NCI-H2081 (cell line): ENCODE measurements around the gene ZPBP.
A peak's percentile ranks its signal among the peaks of the same experiment; 100 is the strongest.

ENCODE experiments used
- DNase-seq, 2 experiments: peaks; one replicate each; lab custom pipeline; 2025; lab: John Stamatoyannopoulos, UW

The ZPBP gene, protein sequence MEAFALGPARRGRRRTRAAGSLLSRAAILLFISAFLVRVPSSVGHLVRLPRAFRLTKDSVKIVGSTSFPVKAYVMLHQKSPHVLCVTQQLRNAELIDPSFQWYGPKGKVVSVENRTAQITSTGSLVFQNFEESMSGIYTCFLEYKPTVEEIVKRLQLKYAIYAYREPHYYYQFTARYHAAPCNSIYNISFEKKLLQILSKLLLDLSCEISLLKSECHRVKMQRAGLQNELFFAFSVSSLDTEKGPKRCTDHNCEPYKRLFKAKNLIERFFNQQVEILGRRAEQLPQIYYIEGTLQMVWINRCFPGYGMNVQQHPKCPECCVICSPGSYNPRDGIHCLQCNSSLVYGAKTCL

DNA sequence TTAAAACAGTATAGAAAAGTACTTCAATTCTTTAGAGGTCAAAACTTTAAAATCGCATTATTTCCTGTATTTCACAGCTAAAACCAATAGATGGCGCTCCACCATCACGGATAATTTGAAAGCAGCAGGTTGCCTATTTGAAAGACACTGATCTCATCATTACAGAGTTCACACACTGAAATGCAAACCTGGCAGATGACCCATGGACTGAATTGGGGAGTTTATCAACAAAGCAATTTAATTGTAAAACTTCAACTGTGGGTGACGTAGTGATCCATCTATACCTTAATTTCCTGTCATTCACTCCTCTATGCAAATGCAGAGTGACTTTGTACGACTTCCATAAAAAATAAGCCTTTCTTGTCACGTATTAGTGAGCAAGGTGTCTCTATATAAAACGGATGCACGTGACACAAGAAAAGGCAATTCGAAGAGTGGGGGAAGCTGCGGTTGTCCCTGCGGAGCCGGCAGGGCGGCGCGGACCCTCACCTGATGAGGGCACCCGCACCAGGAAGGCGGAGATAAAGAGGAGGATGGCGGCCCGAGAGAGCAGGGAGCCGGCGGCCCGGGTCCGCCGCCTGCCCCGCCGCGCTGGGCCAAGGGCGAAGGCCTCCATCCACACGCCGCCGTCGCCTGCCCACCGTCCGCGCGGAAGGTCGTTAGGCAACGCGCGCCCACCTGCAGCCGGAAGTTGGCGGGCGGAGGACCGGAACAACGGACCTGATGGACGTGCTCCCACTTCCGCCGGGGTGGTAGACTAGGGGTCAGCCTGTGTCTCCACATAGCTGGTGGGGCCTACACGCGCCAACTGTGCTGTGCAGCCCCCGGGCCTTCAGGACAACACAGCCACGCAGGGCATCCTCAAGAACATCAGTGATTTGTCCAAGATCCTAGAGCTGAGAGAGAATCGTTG lies at the start of gene ZPBP:
Gene ZPBP (minus strand): TSS at position 668 of the 913 bp plus-strand sequence. CDS start 52 bp downstream, at position 616.
- DNase-seq, result peak; percentile 46 to 64

DNA sequence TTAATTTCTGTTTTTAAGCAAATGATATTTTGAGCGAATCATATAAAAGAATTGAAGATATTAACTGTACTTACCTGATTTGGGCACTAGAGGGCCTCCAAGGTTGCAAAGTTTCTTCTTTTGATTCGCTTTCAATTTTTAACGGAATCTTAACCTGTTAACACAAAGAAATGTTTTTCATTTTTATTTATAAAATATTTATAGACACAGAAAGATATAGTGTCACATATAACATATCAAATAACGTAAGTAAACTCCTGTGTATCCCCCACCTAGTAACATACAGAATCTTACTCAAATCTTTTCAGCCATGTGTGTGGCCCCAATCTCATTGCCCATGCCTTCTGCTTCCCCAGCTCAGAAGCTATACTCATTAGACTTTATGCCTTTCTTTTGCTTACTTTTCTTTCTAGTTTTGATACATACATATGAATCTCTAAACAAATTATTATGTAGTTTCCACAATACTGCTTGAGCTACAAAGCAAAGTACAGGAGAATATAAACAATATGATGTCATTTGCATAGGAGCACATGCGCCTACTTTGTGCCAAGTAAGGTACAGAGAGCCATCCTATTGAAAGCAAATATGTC lies 49.5 kb upstream of the ZPBP start:
- DNase-seq, result peak; percentile 55 to 58

DNA sequence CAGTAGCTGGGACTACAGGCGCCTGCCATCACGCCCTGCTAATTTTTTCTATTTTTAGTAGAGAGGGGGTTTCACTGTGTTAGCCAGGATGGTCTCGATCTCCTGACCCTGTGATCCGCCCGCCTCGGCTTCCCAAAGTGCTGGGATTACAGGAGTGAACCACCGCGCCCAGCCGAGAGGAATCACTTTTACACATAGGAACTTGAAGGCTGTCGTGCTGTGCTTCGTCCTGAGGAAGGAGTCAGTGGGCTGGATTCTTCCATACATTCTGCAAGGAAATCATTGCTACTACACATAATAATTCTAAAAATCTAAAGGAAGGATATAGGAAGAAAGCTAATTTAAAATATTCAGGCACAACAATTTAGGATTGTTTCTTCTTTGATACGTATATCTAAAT lies 48.8 kb upstream of the ZPBP start:
- DNase-seq, result no peak

DNA sequence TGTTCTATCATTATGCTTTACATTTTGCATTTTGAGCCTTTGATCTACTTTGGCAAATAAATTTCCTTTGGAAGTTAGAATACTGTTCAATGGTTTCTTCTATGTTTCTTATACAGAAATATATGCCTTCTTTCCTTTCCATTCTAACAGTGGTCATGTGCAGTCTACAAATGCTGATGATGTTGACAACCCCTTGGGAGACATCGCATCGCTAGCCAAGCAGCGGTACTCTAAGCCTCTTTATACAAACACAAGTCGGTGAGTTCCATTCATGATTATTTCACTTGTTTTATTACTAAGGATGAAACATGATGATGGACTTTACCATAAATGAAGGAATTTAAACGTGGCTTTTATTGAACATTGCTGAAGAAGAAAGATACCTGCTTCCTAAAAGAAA lies 48.1 kb upstream of the ZPBP start:
- no peak for DNase-seq

DNA sequence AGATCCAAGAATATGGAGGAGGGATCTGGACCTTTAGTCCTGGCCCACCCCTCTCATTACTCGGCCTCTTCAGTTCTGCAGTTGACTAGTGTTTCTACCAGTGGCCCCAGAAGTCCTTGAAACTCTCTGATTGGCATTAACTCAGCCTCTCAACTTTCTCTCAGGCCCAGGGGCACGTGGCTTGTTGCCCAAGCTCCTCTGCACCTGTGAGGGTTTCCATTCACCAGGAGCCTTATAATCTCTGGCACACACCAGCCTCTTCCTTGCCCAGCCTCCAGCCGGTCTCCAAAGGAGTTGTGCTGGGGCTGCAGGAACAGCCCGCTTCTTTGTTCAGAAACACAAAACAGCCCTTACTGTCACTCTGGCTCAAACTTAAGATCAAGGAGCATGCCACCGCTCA lies 47.6 kb upstream of the ZPBP start:
- DNase-seq, result no peak

DNA sequence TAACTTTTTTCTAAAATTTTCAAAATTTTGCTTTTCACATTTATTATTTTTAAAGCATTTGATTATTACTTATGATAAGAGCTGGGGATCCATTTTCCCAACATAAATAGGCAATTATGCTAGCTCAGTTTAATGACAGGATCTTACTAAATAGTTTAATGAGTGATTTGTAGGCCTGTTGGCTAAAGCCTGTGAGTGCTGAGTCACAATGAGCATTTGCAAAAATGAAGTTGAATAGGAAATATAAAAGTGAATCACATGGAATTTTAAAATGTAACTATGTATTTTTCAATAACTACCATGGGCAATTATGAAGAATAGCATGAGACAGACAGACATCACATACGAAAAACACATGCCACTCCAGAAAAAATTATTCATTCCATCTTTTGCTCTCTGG lies 45.1 kb upstream of the ZPBP start:
- no peak for DNase-seq

DNA sequence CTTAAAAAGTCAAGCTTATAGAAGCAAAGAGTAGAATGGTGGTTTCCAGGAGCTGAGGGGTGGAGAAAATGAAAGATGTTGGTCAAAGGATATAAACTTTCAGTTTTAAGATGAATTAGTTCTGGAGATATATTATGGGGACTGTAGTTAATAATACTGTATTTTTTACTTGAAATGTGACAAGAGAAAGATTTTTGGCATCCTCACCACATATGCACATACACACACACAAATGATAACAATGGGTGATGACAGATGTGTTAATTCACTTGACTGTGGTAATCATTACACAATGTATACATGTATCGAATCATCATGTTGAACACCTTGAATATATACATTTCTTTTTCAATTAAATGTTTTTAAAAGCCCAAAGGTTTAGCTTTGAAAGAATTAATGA lies 32.7 kb upstream of the ZPBP start:
- DNase-seq, result no peak

DNA sequence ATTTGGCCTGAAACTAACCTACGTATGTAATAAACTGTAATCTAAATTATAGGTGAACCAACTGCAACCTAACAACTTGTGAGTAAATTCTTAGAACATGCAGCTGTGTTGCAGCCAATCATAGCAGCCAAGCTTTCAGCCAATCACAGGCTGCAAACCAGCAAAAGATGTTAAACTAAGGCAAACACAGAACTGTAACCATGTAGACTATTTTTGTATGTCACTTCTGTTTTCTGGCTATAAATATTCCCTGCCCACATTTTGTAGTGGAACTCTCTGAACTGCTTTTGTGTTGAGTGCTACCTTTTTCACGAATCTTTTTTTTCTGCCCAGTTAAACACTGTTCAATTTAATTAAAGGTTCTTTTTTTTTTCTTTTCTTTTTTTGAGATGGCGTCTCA lies 28.2 kb upstream of the ZPBP start:
- no peak for DNase-seq

DNA sequence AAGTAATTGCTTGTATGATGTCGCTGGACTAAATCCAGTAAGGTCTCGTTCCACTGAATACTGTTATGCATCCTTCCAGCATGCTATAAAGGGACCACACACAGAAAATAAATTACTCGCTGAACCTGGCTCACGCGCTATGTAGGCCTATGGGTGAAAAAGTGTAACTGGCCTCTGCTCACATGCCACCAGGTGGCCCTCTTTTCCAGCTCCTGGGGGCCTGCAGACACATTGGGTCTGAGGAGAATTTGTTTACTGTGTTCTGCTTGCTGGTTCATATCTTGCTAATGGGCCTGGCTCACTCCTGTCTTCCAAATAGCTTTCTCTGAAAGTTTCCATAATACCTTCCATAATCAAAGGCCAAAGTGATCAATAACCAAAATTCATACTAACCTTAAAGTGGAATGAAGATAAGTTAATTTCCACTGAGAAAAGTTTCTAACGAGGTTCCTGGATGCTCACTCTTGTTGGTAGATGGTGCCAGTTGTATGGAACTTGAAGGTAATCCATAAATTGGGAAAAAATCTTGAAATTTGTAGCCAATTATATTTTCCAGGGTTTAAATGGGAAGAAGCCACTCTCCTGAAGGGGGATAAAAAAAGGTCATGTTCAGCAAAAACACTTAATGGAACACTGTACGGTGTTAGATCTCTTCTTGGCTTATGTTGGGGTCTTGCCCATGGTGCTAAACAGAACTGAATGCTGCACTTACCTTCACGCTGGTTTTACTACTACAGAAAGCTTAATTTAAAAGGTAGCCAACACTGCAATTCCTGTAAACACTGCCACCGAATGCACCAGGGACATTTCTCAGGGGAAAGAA lies 27.0 kb upstream of the ZPBP start:
- no peak for DNase-seq

DNA sequence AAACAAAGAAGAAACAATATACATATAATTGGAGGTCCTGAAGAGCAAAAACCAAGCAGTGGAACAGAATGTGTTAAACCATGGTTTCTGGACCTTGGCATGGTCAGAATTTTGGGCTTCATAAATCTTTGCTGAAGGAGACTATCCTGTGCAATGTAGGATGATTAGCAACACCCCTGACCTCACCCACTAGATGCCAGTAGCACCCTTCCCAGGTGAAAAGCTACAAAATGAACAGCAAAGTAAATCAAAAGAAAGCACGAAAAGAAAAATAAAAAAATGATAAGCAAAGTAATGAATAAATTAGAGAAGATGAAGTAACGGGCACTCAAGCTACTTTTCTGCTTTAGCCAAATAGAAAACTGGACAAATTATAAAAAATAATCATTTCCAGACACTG lies 19.2 kb upstream of the ZPBP start:
- DNase-seq, result no peak

DNA sequence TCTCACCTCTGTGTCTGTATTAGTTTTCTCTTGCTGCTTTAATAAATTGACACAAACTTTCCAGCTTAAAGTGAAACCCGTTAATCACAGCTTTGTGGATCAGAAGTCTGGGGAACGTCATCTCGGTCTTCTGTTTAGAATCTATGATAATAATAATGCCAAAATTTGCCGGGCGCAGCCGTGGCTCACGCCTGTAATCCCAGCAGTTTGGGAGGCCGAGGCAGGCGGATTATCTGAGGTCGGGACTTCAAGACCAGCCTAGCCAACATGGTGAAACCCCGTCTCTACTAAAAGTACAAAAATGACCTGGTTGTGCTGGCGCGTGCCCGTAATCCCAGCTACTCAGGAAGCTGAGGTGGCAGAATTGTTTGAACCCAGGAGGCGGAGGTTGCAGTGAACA lies 8.8 kb upstream of the ZPBP start:
- DNase-seq, result no peak

DNA sequence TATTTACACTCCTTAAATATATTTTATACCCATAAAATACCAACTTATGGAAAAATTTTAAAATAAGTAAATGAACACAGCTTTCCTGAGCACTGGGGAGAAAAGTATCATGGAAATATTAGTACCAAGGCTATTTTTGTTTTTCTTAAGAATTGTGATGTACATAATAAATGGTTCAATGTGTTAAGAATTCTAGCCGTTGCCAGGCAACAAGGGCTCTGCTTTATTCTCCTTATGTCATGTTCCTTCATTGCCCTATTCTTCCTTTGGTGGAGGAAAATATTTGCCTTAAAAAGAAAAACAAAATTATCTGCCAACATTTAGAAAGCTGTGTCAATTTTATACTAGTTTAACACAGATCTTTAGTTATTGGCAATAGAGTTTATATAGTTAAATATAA lies 2.6 kb upstream of the ZPBP start:
- DNase-seq, result no peak

DNA sequence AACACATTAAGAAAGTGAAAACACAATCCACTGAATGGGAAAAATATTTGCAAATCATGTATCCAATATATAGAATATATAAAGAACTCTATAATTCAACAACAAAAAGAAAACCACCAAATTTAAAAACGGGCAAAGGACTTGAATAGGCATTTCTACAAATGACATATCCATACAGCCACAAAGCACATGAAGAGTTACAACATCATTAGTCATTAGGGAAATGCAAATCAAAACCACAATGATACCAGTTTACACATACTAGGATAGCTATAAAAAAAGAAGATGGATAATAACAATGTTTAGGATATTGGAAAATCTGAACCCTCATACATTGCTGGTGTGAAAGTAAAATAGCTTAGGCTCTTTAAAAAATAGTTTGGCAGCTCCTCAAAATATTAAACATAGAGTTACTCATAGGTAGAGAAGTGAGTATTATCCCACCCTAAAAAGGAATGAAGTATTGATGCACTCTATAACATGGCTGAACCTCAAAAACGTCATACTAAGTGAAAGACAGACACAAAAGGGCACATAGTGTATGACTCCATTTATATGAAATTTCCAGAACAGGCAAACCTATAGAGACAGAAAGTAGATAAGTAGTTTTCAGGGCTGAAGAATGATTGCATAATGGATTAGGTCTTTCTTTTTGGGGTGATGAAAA lies 4.5 kb downstream of the ZPBP start:
- no peak for DNase-seq

DNA sequence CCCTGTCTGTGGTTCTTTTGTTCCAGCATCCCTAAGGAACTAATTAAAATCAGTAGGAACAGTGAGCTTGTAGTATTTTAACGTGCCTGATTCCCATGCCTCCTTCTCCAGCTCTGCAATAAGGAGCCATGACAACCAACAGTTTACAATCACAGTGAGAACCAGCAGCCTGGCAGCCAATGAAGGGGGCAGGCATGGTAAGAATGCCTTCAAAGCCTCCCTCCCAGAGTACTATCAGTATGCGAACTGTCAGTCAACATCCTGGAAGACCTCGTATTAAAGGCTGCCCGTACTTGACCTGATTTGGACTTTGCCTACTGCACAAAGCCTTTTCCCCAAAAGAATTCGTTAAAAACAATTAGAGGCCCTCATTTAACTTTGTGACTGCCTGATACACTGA lies 7.7 kb downstream of the ZPBP start:
- no peak for DNase-seq

DNA sequence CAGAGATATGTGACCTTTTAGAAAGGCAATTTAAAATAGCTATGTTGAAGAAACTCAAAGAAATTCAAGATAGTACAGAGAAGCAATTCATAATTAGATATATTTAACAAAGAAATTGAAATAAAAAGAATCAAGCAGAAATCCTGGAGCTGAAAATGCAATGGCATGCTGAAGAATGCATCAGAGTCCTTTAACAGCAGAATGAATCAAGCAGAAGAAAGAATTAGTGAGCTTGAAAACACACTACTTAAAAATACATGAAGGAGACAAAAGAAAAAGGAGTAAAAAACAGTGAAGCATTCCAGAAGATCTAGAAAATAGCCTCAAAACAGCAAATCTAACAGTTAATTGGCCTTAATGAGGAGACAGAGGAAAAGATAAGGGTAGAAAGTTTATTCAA lies 20.0 kb downstream of the ZPBP start:
- DNase-seq, result no peak

DNA sequence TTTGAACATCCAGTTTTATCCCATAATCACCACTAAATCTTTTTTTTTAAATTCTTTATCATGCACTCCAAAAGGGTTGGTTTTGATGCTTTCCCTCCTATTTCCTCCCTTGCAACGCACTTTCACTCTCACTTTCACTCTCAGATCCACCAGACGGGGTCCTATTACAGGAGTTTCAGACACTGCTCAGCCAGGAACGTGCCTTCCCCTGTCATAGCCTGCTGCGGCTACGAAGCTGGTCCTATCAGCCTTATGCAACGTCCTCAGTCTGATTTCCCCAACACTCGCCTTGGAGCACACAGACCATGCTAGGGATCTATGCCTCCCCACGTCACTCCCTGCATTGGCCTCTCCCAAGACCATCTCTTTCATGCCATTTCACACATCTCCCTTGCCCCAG lies 23.4 kb downstream of the ZPBP start:
- no peak for DNase-seq

DNA sequence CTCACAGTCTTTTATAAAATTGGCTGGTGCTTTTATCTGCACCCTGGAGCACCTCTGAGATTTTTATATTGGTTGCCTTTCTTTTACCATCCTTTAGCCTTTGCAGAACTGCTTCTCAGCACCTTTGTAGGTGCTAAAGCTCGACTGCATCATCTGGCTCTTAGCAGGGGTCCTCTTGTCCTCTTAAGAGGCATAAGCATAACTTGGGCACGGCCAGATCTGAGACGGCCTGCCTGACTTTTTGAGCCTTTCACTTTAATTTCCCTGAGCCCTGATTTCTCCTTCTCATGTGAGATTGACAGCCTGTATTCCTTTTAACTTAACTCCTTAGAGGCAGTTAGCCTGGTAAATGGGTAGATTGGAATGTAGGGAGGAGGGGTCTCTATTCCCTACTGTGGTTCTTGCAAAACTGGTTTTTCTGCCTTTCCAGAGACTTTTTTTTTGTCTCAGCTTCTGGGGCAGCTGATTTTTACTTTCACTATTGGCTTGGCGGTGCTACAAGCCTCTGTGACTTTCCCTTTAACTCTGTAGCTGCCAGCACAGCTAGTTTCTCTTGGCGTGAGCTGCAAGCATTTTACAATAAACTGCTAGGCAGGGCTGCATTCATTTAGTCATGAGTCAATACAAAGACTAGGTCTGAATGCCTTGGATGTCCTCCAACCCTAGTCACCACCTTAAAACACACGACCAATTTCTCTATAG lies 24.0 kb downstream of the ZPBP start:
- no peak for DNase-seq

DNA sequence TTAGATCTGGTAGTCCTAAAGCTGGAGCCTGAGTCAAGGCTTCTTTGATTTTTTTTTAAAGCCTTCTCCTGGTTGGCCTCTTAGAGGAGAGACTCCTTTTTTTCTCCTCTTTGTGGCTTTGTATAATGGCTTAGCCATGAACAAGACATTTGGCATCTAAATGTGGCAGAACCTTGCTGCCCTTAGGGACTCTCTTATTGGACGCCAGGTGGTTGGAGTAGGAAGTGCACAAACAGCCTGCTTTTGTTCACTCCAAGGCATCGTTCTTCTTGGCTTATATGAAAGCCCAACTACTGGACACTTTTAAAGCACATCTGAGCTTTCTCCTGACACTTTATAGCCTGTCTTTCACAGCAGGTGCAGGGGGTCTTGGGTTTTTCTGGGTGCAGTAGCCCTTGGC lies 25.0 kb downstream of the ZPBP start:
- no peak for DNase-seq

DNA sequence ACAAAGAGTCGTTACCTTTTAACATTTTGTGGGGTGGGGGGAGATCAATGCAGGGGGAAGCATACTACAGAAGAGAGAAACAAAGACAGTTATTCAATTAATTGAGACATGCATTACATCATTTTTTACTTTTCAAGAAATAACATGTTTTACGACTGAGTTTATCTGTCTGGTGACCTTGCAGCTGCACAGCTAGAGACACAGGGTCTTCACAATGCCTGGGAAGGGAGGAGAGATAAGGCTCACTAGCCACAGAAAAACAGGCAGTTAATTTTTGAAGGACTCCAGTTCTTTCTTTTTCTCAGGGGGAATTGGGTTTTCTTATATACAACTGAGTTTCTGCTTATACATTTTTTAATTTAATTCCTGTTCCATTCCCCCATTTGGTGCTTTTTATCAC lies 30.1 kb downstream of the ZPBP start:
- DNase-seq, result no peak

DNA sequence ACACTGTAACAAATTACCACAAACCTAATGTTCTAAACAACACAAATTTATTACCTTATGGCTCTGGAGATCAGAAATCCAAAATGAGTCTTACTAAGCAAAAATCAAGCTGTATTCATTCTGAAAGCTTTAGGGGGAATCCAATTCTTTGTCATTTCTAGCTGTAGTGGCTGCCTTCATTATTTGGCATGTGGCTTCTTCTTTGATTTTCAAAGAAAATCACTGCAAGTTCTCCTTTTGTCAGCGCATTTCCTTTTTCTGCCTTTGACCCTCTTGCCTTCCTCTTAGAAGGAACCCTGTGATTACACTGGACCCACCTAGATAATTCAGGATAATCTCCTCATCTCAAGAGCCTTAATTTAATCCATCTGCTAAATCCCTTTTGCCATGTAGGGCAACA lies 36.9 kb downstream of the ZPBP start:
- DNase-seq, result no peak

DNA sequence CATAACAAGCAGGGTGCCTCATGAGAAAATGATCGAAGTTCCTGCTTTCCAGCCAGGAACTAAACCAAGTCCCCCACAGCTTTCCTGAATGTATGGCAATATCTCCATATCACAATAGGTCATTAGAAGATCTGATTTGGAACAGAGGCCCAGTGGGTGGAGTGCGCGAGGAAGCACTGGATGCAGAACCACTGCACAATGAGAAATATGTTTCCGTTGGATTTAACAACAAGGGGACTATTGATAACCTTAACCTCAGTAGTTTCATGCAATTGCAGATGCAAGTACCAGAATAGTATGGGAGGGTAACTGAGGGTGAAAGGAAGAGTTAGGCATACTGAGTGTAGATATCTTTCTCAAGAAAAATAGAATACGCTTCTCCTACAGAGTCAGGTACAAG lies 45.3 kb downstream of the ZPBP start:
- no peak for DNase-seq
